Endometrial microvascular endothelial cells (primary cell): ENCODE data around the gene GSTM2. TPM values are rescaled to one million over a fixed set of nuclear protein-coding genes. Genes with fewer than 3 reads are reported as not detected.

Experiments
- in situ Hi-C: cut with HindIII; loops from 2 replicates; pipeline ENCODE4 v1.10.0; 2017; ENCODE audit warnings: low sequenced_read_pairs, low pct_unique_long_range_greater_than_20kb; ENCODE audit errors: inconsistent ontology term
- total RNA-seq: library from RNA; depleted of rRNA; stranded (reverse); fragments of >200 nt; gene quantifications from one replicate; pipeline ENCODE4 v1.2.3, GENCODE V29; 2015; ENCODE audit errors: inconsistent ontology term

The GSTM2 gene
- total RNA-seq: 6.3 TPM

- in situ Hi-C loops: no loop called here
These were observed at the start of gene GSTM2 for GRCh38 chr1:109667452-109668122. TSS of gene GSTM2 (plus strand) at chr1:109668057. CDS start at chr1:109668116, 59 bp downstream.

GRCh38 chr1:109618661-109619575, 48.9 kb upstream of the GSTM2 start:
- in situ Hi-C loops: no loop called here

DNA sequence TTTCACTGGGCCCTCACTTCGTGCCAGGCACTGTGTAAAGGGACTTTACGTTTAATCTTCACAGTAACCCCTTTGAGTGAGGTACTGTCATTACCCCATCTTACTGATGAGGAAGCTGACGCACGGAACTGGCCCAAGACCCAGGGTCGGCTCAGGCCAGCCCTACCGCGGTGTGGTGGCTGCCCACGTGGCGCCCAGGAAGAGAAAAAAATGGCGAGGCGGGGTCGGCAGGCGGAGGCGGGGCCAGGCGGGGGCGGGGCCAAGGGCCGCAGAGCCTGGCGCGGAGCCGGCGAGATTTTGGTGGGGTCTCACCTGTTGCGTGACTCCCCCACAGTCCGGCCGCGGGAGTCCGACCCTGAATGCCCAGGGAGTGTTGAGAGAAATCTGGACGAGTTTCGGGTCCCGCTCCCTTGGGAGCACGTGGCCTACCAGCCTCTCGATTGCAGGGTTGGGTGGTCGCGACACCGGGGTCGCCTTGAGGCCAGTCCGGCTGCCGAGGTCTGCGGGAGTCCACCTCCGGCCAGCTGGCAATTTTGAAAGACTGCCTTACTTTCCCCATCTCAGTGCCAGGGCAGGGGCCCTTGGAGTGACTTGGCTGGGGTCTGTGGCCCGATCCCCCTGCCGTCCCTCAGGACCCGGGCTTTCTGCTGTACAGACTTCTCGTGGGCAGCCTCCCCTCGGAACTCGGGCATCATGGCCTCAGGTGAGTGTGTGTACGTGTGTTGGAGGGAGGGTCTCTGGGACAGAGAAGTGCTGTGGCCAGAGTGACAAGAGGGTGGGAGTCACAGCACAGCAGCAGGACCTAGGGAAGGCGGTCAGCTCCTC, 48.1 kb upstream of the GSTM2 start, which contains the start of the genes AMPD2 and GNAT2:
Gene AMPD2, plus strand, starts transcription at position 262 of the 825 bp plus-strand sequence. CDS start 1,339 bp downstream, outside the sequence.
Gene GNAT2, minus strand, starts transcription at position 41 of the 825 bp plus-strand sequence. CDS start 6,746 bp downstream, outside the sequence.
- in situ Hi-C loops: no loop called here

GRCh38 chr1:109620401-109620791, 47.5 kb upstream of the GSTM2 start:
- in situ Hi-C loops: no loop called here

GRCh38 chr1:109620841-109621286, 47.0 kb upstream of the GSTM2 start:
- in situ Hi-C loops: no loop called here

DNA sequence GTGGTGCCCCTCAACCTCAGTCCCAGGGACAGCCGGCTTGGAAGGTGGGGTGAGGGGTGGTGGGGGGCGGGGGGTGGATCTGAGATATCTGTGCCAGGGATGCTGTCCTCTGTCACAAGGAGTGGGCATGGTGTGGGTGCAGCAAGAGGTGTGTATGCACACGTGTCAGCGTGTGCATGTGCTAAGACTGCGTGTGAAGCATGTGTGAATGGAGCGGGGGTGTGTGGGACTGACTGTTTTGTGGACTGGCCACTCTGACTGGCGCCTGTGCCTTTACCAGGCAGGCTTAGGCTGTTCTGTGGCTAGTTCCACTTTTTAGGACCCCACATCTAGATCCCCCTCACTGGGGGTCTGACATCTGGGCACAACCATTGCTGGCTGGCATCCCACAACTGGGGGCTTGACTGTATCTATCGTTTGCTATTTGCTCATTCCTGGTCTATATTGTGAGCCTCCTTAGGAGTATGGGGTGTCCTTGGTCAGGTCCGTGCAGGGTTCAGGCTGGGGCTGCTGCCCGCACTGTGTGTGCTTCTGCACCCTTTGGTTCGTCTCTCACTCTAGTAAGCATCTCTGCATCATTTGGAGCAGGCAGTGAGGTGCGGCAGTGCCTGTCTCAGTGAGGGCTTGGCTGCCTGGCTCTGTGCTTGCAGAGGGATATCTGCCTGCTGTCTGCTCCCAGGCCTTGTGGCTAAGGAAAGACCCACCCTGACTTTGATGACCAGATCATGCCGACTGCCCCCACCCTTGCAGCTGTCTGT, 46.3 kb upstream of the GSTM2 start:
- in situ Hi-C loops: no loop called here

- in situ Hi-C loops: no loop called here
These were observed 45.5 kb upstream of the GSTM2 start for GRCh38 chr1:109622137-109622892.

DNA sequence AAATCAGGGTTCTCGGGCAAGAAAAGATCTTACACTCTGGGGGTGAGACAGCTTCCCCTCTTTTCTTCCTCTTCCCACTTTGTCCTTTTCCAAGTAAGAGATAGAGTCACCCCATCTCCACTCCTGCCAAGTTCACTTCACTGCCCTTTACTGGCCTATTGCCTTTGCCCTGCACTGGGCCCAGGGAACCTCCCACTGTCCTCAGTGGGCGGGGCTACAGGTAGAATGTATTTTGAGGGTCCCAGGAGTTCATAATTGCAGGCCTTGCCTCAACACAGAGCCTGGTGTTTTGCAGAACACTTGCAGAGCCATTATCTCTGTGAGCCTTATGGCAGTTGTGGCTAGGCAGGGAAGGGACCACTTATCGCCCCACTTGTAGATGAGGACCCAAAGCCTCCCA, 45.0 kb upstream of the GSTM2 start:
- in situ Hi-C loops: no loop called here

DNA sequence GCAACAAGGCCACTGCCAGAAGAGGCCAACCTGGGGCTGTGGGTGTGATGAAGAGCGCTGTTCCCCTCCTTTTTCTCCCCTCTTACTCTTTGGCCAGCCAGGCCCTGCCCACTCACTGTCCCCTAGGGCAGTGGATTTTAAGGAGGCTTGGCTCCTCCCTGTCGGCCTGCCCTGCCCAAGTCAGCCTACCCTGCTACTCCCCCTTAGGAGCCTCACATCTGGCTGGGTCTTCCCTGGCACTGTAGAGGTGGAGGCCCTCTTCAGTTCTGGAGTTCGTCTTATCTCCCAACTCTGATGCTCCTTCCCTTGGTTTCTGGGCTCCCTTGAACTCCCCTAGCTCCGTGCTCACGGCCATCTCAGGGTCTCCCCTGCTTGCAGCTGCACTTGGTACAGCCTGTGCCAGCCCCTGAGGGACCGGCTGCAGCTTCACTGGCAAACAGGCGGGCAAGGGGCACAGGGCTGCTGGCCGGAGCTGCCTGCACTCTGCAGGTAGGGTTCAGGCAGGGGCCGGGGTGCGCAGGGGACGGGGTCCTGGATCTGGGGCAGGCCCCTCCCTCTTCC, 44.2 kb upstream of the GSTM2 start:
- in situ Hi-C loops: no loop called here

DNA sequence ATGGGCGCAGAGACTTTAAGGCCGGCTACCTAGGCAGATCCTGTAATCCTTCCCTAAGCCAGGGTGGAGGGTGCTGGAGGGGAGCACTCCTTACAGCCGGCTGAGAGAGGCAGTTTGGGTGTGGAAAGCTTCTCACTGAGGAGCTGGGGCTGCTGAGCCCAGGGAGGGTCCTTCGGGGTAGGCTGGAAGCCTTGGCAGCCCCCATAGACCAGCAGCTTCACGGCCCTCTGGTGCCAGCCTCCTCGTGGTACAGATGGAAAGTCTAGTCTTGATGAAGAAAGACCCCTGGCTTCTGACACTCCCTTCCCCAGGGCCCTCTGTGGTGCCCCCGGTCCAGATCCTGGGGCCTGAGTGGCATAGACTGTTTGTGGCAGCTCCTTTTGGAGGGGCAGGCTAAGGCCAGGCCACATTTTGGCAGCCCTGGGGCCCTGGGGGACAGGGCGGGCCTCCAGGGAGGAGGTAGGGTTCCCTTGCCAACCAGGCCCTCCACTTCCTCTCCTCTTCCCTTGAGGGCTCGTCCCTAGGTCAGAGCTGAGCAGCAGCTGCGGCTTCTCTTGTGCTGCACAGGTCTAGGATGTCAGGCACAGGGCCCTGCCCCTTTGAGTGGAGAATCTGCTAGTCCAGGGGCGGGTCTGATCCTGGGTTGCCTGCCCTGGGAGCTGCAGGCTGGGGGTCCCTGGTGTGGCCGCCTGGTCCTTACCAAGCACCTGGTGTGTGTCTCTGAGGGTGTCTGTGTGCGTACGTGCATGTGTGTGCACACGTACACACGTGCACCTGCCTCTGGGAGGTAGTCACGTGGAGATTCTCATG, 43.5 kb upstream of the GSTM2 start:
- in situ Hi-C loops: no loop called here

DNA sequence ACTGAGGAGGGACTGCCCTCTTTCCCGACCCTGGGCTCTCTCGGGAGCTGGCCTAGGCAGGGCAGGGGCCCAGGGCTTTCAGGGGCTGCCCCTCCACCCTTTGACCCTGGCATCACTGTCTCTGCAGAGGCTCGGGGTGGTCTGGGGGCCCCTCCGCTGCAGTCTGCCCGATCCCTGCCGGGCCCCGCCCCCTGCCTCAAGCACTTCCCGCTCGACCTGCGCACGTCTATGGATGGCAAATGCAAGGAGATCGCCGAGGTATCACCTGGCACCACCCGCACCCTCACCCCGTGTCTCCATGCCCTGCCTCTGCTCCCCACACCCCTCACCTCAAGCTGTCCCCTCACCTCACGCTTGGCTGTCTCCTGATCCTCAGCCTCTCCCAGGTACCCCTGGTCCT, 42.7 kb upstream of the GSTM2 start:
- in situ Hi-C loops: no loop called here

GRCh38 chr1:109625601-109626560, 42.0 kb upstream of the GSTM2 start:
- in situ Hi-C loops: no loop called here

DNA sequence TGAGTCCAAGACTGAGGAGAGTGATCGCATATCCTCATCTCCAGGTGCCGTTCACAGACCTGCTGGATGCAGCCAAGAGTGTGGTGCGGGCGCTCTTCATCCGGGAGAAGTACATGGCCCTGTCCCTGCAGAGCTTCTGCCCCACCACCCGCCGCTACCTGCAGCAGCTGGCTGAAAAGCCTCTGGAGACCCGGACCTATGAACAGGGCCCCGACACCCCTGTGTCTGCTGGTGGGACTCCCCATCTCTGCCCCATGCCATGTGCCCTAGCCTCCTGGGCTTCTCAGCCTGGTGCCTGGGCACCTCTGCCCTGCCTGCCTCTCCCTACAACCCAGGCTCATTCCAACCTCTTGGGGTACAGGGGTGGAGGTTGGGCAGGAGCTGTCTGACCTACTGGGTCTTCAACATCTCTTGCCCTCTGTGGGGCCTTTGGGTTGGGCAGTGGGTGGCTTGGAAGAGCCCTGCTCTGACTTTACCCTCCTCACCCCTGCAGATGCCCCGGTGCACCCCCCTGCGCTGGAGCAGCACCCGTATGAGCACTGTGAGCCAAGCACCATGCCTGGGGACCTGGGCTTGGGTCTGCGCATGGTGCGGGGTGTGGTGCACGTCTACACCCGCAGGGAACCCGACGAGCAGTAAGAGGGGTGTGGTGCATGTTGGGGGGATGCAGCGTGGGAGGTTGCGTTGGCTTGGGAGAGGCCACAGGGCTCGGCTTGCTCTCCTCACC, 41.0 kb upstream of the GSTM2 start:
- in situ Hi-C loops: no loop called here

- in situ Hi-C loops: no loop called here
These were observed 40.0 kb upstream of the GSTM2 start for GRCh38 chr1:109627692-109628399.
